HG02642 (cell line): ENCODE measurements around the gene ETS1.

ENCODE experiments used
- ATAC-seq: cut with Tn5 transposase; IDR thresholded peaks from one replicate; pipeline ENCODE4 v1.9.1; 2021; ENCODE audit warnings: mild to moderate bottlenecking; ENCODE audit not compliant: unreplicated experiment, poor library complexity

The ETS1 gene

DNA sequence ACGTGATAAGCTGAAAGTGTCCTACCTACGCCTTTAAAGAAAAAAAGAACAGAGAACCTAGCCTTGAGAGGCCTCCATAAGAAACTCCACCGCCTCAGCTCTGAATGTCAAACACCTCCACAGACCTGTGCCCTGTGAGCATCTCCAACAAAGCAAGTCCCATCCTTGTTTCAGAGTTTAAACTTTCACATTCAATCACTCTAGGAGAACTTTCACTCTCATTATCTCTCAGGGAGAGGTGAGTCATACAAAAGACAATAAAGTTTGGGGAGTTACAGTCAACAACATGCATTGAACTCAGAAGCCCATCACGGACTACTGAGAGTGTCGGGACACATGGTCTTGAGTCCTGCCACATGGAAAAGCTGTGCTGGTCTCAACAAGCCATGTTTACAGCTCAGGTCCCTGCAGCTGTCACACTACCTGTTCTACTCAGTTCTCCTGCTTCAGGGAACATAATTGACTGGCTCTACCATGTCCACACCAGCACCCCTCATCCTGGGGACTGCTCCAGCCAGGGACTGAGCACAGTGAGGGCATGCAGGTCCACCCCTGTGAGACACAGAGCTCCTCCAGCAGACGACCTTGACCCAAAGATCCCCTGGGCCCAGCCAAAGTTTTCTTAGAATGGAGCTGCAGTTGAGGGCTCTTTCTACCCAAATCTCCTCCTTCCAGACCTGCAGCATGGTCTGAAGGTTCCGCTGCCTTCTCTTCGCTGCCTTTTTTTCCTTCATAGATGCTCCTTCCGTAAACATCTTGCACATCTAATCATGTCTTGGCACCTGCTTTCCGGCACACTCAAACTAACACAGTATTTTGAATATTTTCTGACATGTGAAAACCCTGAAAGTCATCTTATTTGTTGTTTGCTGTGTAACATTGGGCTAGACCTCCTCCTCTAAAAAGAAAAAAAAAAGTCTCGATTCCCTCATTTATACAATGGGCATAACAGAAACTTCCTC lies 114.9 kb downstream of the ETS1 start:
- ATAC-seq, result peak; percentile 51

DNA sequence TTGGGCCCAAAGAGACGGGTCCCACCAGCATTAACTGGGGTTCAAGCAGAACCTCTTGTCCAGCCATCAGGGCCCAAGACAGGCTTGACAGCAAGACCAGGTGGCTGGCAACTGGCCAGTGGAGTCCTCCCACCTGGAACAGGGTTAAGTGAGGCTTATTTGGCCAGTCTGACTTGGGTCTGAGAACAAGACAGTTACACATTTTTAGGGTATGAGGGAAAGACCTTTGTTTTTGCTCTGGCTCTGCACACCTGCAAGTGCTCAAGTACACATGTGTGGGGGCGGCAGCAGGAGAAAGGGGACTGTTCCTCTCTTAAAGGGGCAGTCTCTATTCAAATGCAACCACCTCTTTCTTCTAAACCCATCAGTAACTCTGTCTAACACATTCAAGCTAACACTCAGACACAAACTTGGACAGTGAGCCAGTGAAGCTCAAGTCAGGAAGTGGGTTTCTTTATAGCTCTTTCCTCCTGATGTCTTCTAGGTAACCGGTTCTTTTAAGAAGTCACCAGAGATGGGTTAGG lies 116.2 kb downstream of the ETS1 start:
- peak; percentile 44 for ATAC-seq

DNA sequence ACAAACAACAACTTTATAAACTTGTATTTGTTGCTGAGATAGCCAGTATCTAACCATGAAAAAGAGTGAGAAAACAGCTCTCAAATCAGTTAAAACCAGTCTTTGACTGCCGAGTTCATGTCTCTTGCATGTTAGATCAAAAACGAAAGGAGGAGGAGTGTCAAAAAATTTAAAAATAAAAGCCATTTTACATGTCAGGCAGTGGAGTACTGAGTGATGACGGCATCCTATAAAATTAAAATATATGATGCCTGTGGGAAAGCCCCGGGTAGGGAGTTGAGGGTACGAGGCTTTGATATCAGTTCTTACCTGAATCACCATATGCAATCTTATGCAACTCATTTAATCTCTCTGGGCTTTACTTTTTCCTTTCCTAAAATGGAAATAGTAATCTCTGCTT lies 117.3 kb downstream of the ETS1 start:
- ATAC-seq, result no peak

DNA sequence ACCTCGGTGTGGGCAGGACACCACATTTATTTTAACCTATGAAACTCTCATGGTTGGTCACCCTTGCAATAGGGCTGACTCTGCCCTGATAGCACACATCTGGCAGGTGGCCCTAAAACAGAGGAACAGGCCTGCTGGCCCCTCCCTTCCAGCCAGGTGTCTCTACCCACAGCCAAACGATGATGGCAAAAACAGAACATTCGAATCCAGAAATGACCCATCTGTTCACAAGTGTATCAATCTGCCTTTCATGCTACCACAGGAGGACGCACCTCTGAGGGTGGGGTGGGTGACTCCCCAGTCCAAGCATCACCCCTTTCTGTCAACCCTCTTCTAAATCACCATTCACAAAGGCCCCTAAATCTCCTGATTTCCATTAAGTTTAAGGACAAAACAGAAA lies 118.1 kb downstream of the ETS1 start:
- ATAC-seq, result peak; percentile 58

DNA sequence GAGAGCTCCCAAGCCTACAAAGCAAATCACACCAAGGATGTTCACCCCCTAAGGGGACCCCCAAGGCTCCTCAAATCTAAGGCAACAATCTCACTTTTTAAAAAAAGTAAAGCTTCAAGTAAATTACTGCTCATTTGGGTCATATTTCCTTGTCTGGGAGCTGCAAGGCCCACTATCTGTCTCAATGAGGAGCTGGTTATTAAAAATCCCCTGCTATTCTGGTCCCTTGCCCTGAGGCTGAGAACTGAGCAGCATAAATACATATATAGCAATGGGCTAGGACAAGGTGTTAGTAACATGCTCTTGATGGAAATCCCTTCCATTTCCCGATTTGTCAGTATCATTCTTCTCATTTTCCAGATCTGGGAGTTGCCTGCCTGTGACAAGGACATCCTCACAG lies 119.2 kb downstream of the ETS1 start:
- ATAC-seq, result no peak

DNA sequence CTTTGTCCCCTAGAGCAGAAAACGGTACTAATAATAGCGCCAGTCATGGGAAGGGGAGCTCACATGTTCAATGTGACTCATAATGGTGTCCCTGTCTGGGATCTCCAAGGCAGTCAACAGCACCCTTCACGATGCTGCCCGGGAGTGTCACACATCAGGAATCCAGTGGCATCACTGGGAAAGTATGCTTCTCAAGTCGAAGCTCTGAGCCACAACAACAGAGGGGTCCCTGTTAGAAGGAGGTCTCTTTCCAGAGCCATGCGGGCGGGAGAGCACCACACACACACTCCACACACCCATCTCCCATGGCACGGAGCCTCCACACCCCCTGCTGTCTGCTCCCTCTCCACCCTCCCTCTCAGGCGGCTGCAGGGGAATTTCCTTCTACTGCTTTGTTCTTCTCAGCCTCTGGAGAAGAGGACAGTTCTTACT lies 119.7 kb downstream of the ETS1 start:
- no peak for ATAC-seq

DNA sequence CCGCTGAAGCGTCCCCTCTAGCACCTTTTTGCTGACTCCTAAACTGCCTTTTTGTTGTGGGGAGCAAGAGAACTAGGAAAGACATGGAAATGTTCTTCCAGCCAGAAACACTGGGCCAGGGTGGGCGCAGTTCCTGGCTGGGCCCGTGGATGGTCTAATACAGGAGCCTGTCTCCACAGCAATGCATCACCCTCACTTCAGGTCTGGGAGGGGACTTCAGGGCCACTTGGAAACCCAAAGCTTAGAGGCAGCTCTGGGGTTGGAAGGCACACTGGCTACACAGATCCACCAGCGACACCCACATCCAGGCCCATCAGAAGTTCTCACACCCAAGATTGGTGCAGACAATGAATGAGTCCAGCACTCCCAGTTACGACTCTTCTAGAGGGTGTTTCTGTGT lies 120.3 kb downstream of the ETS1 start:
- no peak for ATAC-seq

DNA sequence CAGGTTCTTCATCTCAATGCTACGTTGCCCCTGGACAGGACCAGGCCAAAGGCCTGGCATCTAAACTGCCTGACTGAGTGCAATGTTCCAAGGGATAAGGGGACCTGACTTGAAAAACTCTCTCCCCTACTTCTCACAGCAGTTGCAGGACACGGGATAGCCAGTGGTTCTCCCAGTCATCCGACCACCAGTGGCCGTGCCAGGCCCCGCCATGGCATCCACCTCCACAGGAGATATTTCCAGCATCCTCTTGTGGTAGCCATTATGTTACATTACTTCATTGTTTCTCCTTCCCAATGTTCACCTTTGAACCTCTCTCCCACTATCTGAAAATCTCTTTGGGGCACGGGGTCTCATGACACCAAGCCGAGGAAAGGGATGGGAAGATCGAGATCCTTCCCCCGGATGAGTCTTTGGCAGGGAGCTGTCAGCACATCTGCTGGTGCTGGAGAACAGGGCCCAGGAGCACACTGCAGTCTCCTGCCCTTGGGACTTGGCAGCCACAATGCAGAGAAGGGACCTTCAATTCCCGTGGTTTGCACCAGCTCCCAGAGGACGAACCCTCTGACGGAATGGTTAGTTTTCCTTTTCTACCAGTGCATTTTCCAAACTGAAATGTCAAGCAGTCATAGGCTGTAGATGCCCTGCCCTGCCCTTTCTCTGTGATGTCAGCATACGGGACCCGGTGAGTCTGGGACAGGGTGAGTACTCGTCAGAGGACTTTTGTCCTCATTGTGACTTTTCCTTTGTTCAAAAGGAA lies 121.2 kb downstream of the ETS1 start:
- no peak for ATAC-seq

DNA sequence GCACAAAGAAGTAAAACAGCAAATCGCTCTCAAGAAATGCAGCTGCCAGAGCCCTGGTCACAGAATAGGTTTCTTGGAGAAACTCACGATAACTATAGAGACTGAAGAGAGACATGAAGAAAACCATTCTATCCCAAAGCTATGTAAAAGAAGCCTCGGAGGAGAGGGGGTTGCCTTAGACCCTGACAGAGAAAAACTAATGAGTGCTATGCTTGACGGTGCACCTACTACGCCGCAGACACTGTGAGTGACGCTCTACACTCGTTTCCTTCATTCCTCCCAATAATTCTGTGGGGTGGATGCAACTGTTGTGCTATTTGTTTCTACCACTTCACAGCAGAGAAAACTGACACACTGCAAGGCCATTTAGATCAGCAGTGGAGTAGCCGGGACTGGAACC lies 121.8 kb downstream of the ETS1 start:
- no peak for ATAC-seq

DNA sequence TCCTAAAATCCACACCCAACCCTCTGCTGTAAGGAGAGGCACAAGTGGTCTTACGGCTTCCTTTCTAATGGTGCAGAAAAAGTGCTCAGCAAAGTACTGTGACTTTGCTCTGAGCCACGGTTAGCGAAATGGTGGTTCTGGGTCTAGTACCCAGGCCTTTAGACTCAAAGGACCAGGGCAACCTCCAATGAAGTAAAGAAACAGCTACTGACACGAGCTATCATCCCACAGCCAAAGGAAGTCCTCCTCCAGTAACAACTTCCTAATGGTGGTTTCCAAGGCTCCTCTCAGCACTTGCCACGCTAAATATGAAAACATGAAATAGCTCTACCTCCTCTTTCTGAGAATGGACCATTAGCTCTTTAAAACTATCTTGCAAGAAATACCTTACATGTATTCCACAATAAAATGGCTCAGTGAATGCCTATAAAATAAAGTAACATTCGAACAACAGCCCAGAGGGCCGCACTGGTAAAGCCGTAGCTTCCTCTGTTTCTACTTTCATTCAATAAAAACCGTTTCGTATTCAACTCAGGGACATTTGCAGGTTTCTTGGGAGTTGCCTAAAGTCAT lies 122.4 kb downstream of the ETS1 start:
- no peak for ATAC-seq

DNA sequence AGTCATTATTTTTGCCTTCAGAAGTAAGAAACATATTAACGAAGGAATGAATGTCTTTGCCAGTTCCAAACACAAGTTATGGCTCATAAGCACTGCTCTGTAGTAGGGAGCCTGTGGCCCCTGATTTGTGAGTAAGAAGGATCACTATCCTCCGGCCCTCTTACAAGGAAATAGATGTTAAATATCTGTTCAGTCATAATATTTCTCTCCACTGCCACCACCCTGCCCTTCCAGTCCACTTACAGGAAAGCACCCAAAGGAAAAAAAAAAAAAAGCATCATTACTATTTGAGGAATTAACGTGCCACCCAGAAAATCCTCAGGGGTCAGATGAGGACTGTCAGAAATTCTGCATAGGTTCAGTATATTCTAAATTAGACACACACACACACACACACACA lies 123.4 kb downstream of the ETS1 start:
- ATAC-seq, result no peak

DNA sequence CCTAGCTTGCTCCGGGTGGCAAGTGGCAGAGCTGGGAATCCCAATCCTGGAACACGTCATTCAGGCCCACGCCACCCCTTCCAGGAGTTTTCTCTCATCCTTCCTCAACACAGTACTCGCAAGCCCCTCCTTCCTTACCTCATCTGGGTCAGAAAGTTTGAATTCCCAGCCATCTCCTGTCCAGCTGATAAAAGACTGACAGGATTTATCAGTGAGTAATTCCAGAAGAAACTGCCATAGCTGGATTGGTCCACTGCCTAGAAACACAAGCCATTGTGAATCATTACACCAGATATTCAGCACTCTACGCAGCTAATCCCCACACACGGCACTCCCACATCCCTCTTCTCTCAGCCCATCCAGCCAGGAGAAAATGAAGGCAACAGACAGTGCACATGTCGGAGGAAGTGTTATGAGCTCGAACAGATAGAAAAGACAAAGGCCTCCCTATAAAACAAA lies 124.0 kb downstream of the ETS1 start:
- no peak for ATAC-seq

DNA sequence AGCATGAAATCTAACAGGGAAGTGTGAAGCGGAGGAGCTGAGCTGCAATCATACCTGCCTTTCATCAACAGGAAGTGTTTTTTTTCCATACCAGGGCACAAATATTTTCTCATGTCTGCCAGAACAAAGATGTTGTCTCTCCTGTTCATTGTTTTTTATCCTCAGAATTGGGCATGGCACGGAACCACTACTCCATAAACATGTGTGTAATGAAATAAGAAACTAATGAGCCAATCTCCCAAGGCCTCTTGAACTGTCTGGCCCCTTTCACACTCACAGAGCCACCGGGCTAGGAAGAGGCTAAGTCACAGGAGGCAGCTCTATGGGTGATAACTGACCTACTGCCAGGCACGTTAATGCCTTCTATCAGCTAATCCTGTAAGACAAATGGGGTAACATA lies 124.4 kb downstream of the ETS1 start:
- ATAC-seq, result no peak

DNA sequence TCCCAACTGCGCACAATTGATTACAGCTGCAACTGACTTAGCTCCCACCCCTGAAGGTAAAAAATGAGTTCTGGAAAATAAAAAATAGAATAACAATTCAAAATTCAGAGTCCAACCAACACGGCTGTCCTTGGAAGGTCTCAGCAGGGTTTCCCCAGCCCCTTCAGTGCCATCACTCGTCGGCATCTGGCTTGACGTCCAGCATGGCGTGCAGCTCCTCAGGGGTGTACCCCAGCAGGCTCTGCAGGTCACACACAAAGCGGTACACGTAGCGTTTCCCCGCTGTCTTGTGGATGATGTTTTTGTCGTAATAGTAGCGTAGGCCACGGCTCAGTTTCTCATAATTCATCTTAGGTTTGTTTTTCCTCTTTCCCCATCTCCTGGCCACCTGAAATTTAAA lies 125.2 kb downstream of the ETS1 start:
- no peak for ATAC-seq

DNA sequence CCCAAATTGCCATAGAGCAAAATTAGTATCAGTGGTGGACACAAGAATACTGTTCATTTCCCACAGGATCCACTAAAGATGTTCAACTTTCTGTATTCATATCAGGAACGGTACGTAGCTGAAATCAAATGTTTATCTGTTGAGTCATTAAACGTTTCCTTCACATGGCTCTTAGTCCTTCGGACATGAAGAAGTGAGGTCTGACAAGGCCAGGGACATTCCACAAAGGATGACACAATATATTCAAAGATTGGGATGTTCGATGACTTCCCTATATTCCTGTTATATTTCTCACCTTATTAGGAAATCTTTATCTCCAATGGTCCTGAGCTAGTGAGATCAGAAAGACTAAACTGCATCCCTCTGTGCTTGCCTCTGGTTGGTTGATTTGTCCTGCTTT lies 129.0 kb downstream of the ETS1 start:
- no peak for ATAC-seq

DNA sequence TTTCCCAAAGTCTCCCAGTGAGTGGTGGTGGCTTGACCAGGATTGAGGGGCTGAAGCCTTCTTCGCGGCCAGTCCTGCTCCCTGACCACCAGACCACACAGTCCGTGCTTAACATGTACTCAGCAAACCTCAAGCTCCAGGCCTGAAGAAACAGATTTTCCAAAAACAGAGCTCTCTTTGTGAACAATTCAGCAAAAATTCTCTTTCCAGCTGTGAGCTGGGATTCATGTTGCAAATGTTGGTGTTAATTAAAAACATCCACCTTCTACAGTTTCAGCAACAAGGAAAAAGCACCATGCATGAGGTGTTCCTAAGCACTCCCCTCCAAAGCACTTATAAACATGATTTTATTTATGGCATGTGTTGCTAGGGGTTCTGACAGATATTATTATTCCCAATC lies 129.5 kb downstream of the ETS1 start:
- no peak for ATAC-seq

DNA sequence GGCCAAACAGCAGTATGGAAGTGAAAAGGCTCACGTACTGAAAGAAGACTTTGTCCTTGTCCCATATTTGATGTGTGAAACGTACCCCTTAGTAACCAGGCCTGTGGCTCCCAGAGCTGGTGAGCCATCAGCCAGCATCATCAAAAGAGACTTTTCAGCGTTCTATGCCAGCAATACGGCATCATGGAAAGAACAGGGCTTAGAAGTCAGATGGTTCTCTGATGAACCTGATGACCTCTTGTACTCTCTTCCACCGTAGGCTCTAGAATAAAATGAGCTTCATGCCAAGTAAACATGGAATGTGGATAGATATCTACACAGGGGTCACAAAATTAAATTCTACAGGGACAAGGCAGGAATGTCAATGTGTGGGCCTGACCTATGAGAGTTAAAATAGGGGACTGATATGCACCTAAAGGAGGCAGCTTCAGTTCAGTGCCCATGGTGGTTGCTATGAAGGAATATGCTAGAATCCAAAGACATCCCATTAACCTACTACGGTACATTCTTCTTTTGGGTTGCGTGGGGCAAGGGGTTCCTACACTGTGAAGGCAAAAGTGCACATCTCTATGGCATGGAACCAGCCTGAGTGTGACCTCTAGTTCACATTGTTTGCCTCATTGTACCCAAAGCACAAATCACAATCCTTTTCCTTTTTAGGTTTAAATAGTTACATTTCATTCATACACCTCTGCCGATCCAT lies 130.6 kb downstream of the ETS1 start:
- no peak for ATAC-seq

DNA sequence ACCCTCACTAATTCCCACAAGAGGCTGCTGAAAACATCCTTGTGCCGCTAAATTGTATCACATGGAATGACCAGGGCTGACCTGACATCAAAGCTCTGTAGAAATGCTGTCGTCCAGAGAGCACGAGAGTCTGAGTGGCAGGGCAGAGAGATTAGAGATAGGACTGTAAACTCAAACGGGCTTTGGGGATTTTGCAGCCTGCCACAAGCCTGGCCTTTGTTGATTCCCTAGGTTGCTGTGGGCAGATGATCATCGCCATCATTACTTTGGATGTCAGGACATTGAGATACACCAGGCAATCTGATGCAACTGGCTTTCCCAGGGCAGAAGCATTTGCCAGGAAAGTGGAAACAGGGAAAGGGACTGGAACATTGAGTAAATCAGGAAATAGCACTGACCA lies 131.6 kb downstream of the ETS1 start:
- no peak for ATAC-seq

DNA sequence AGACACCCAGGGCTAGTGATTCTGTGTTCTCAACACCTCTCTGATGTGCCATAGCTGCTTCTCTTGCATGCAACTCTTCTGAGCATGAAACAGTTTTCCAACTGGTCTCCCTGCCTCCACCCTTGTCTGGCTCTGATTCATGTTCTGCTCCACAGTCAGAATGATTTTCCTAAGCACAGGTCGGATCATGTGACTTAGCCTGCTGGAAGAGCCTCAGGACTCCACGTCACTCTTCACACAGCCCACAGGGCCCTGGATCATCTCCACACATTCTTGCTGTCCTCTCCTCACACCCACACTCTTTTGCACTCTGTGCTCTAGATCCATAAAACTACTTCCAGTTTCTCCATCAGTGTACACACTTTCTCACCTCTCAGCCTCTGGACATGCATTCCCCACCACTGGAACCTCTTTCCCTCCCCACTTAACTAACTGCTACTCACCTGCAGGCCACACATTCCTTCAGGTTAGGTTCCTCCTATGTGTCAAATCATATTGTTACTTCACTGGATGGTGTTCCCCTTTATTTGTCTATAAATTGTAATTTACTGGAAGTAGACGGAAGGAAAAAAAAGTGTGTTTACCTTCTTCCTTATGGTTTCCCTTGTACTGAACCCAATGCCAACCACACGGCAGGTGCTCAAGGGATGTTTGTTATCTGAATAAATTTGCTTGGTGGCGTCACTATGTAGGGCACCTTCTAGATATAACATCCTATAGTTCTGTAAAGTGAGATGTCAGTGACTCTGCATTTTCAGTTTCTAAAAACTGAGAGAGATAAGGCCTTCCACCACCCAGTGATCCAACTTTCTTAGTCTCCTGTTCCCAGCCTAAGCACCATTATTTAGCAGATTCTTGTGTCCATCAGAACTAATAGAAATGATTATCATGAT lies 133.7 kb downstream of the ETS1 start:
- ATAC-seq, result no peak
